GM12892 (cell line): Measurements from ENCODE around the gene CEP72.

Experiments used
- POLR2A ChIP-seq: IDR thresholded peaks from 2 replicates; pipeline ENCODE4 v1.6.1; 2011; ENCODE audit warnings: low read depth, low read length, control low read depth
- POLR2AphosphoS5 ChIP-seq: IDR thresholded peaks from 2 replicates; pipeline ENCODE4 v1.6.1; 2011; ENCODE audit warnings: low read depth, low read length, control low read depth
- TAF1 ChIP-seq: IDR thresholded peaks from 2 replicates; pipeline ENCODE4 v1.6.1; 2011; ENCODE audit warnings: low read depth, mild to moderate bottlenecking, control low read depth, low read length, borderline replicate concordance

GRCh38 chr5:636951-637350 is 24.8 kb downstream of the CEP72 start:
- no peak for TF ChIP-seq POLR2AphosphoS5
- no peak for TF ChIP-seq POLR2A
- TF ChIP-seq TAF1, result no peak
